Activated T-helper 17 cell treated with anti-CD3 and anti-CD28 coated beads, Interleukin-2, amount 50 U/mL, for 72 hours (primary cell): ENCODE measurements around the gene FAM177B. TPM values are rescaled to one million over a fixed set of nuclear protein-coding genes. Genes with fewer than 3 reads are reported as not detected.
"Not testable (repeated sequence)": the region's sequence is repeated elsewhere in the genome, so short reads cannot be mapped to it uniquely, and the experiment has no call there.

Experiments
- ATAC-seq: fragments of 150-1000 bp; cut with Tn5 transposase; replicated peaks from 2 replicates; pipeline ENCODE4 v1.10.0; 2021; ENCODE audit warnings: mild to moderate bottlenecking, moderate library complexity
- H3K27ac Mint-ChIP-seq: one replicate; pipeline ENCODE4 v1.8.0; 2022; ENCODE audit warnings: mixed read lengths
- H3K27me3 Mint-ChIP-seq: one replicate; pipeline ENCODE4 v1.8.0; 2022; ENCODE audit warnings: mixed read lengths
- H3K36me3 Mint-ChIP-seq: one replicate; pipeline ENCODE4 v1.8.0; 2022; ENCODE audit warnings: low read depth, mild to moderate bottlenecking, mixed read lengths
- H3K4me1 Mint-ChIP-seq: one replicate; pipeline ENCODE4 v1.8.0; 2022; ENCODE audit warnings: mixed read lengths
- H3K4me3 Mint-ChIP-seq: one replicate; pipeline ENCODE4 v1.8.0; 2022; ENCODE audit warnings: mild to moderate bottlenecking, mixed read lengths
- H3K9me3 Mint-ChIP-seq: one replicate; pipeline ENCODE4 v1.8.0; 2022; ENCODE audit warnings: mixed read lengths
- total RNA-seq, 2 donors: library from RNA; stranded (reverse); gene quantifications; one replicate each; pipeline ENCODE4 v1.2.3, GENCODE V29; 2022

Gene FAM177B
- total RNA-seq, 2 donors from 2014 or later = 0.95 TPM; not detected in 1

DNA sequence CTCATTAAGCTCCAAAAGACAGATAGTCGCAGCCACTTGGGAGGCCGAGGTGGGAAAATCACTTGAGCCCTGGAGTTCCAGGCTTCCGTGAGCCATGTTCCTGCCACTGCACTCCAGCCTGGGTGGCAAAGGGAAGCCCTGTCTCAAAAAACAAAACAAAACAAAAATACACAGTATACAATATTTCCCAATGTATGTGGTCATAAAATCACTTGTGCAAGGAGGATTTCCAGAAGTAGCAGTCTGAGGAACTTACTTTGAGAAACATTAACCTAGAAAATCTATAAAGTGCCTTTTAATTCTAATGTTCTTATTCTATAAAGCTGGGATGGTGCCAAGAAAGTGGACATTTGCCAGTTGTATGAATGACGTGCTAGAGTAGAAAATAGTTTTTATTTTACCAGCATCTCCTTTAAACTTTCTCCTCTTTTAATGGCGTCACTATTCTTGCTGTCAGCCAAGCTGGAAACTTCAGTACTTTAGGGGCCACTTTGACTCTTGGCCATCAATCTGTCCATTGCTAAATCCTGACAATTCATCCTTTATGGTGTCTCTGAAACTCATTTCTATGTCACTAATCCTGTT, 22.5 kb downstream of the FAM177B start:
- no peaks in the 10 kb centered on the region for H3K36me3 Mint-ChIP-seq
- H3K27me3 Mint-ChIP-seq = peaks cover 18% of the 10 kb centered on the region

DNA sequence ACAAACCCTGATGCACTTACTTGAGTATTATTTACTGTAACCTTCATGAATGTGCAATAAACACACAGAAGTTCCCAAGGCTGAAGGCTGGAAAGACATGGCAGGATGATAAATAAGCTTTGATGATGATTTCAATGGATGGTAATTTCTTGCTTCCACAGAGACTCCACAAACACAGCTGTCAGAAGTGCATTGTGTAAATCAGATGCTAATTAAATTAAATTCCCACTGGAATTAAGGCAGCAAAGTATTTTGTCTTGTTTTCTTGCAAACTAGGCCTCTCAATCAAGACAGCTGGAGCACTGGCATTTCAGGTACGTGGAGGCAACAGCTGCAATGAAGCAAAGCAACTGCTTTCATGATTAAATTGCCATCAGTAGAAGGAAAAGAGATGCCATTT, 24.1 kb downstream of the FAM177B start:
- Mint-ChIP-seq H3K4me3 (no peak overlapping the region), H3K36me3 (no peaks in the 10 kb centered on the region), H3K4me1 (no peaks in the 10 kb centered on the region), H3K9me3 (no peaks in the 10 kb centered on the region), H3K27me3 (peaks cover 18% of the 10 kb centered on the region), H3K27ac (no peak overlapping the region)
- no peak for ATAC-seq

More for the DNA sequence above, 22.5 kb downstream of the FAM177B start:
- no peaks in the 10 kb centered on the region for H3K4me1 Mint-ChIP-seq
- no peak overlapping the region for H3K4me3 Mint-ChIP-seq
- no peak overlapping the region for H3K27ac Mint-ChIP-seq
- ATAC-seq = no peak
- no peaks in the 10 kb centered on the region for H3K9me3 Mint-ChIP-seq

- not testable (repeated sequence) for H3K9me3 Mint-ChIP-seq, H3K4me1 Mint-ChIP-seq, H3K27ac Mint-ChIP-seq, H3K4me3 Mint-ChIP-seq, H3K36me3 Mint-ChIP-seq, ATAC-seq
- peaks cover 14% of the 10 kb centered on the region for H3K27me3 Mint-ChIP-seq
Observed at GRCh38 chr1:222762178-222762577, 25.2 kb downstream of the FAM177B start.

DNA sequence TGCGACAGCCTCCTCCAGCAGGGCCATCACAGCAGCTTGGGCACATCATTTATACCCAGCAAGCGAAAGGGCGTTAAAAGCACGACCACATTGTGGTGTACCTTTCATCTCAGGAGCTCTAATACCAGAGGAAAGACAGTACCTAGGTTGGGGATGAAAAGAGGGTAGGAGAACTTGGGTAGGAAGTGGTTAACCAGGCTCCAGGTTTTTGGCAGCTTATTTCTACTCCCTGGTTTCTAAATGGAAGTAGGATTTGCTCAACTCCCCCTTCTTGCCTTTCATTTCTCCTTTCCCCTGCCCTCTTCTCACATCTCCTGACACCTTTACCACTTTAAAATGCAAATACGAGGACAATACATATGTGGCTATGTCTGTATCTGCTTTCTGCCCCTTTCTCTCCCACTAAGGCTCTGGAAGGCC, 30.2 kb downstream of the FAM177B start:
- no peak overlapping the region for H3K27ac Mint-ChIP-seq
- H3K36me3 Mint-ChIP-seq = no peaks in the 10 kb centered on the region
- H3K4me3 Mint-ChIP-seq = no peak overlapping the region
- no peaks in the 10 kb centered on the region for H3K4me1 Mint-ChIP-seq
- ATAC-seq = no peak
- peaks cover 5% of the 10 kb centered on the region for H3K27me3 Mint-ChIP-seq
- peaks cover 7% of the 10 kb centered on the region for H3K9me3 Mint-ChIP-seq

DNA sequence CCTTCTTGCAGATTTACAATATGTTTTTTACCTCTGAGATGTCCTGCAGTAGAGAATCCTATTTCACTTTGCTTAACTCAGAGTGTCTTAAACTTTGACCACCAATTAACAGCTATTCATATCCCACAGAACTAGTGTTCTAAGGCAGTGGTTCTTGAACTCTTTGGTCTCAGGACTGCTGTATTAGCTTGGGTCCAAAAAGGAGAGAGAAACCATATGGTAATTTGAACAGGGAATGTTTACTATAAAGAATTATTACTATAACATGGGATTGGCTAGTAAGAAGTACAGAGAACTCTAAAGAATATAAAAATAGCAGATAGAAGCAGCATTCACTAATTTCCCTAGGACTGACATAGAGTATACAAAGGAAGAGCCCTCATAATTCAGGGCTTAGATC, 31.6 kb downstream of the FAM177B start:
- Mint-ChIP-seq H3K27ac (no peak overlapping the region), H3K27me3 (peaks cover 3% of the 10 kb centered on the region), H3K36me3 (no peaks in the 10 kb centered on the region), H3K4me1 (no peaks in the 10 kb centered on the region), H3K4me3 (no peak overlapping the region), H3K9me3 (peaks cover 7% of the 10 kb centered on the region)
- ATAC-seq = no peak

GRCh38 chr1:222769181-222769580, 32.2 kb downstream of the FAM177B start:
- H3K4me3 Mint-ChIP-seq = no peak overlapping the region
- no peak for ATAC-seq
- H3K9me3 Mint-ChIP-seq = peaks cover 7% of the 10 kb centered on the region
- H3K27me3 Mint-ChIP-seq = peaks cover 2% of the 10 kb centered on the region
- no peaks in the 10 kb centered on the region for H3K36me3 Mint-ChIP-seq
- no peak overlapping the region for H3K27ac Mint-ChIP-seq
- H3K4me1 Mint-ChIP-seq = no peaks in the 10 kb centered on the region

- no peak for ATAC-seq
- H3K27ac Mint-ChIP-seq = no peak overlapping the region
- no peaks in the 10 kb centered on the region for H3K36me3 Mint-ChIP-seq
- H3K9me3 Mint-ChIP-seq = peaks cover 7% of the 10 kb centered on the region
- no peaks in the 10 kb centered on the region for H3K4me1 Mint-ChIP-seq
- no peak overlapping the region for H3K4me3 Mint-ChIP-seq
- H3K27me3 Mint-ChIP-seq = no peaks in the 10 kb centered on the region
Observed at GRCh38 chr1:222769971-222770620, 33.1 kb downstream of the FAM177B start.

GRCh38 chr1:222772996-222773379, 36.0 kb downstream of the FAM177B start:
- Mint-ChIP-seq H3K4me1 (no peaks in the 10 kb centered on the region), H3K27me3 (no peaks in the 10 kb centered on the region), H3K4me3 (peak overlapping the region; percentile 18), H3K36me3 (no peaks in the 10 kb centered on the region), H3K9me3 (peaks cover 7% of the 10 kb centered on the region), H3K27ac (no peak overlapping the region)
- peak; percentile 50 for ATAC-seq

- Mint-ChIP-seq H3K4me3 (no peak overlapping the region), H3K27me3 (peaks cover 22% of the 10 kb centered on the region), H3K27ac (no peak overlapping the region), H3K36me3 (no peaks in the 10 kb centered on the region), H3K4me1 (no peaks in the 10 kb centered on the region), H3K9me3 (no peaks in the 10 kb centered on the region)
- ATAC-seq = no peak
Observed at GRCh38 chr1:222777463-222777862, 40.5 kb downstream of the FAM177B start.

- no peaks in the 10 kb centered on the region for H3K36me3 Mint-ChIP-seq
- no peaks in the 10 kb centered on the region for H3K9me3 Mint-ChIP-seq
- no peaks in the 10 kb centered on the region for H3K4me1 Mint-ChIP-seq
- H3K4me3 Mint-ChIP-seq = no peak overlapping the region
- no peak overlapping the region for H3K27ac Mint-ChIP-seq
- peaks cover 22% of the 10 kb centered on the region for H3K27me3 Mint-ChIP-seq
- no peak for ATAC-seq
Observed at GRCh38 chr1:222777977-222778376, 41.0 kb downstream of the FAM177B start.

GRCh38 chr1:222781251-222781650, 44.2 kb downstream of the FAM177B start:
- Mint-ChIP-seq H3K4me1 (no peaks in the 10 kb centered on the region), H3K36me3 (no peaks in the 10 kb centered on the region), H3K9me3 (no peaks in the 10 kb centered on the region), H3K27ac (no peak overlapping the region), H3K27me3 (peaks cover 26% of the 10 kb centered on the region), H3K4me3 (no peak overlapping the region)
- ATAC-seq = no peak

DNA sequence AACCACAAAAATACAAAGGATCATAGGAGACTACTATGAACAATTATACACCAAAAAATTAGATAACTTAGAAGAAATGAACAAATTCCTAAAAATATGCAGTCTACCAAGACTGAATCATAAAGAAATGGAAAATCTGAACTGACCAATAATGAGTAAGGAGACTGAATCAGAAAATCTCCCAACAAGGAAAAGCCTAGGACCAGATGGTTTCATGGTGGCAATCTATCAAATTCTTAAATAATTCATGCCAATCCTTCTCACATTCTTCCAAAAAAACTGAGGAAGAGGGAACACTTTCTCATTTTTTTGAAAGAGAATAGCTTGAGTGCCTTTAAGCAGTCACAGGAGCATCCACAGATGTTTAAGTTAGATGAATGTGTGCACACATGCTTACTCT, 46.0 kb downstream of the FAM177B start:
- no peaks in the 10 kb centered on the region for H3K9me3 Mint-ChIP-seq
- H3K4me1 Mint-ChIP-seq = no peaks in the 10 kb centered on the region
- H3K27me3 Mint-ChIP-seq = peaks cover 32% of the 10 kb centered on the region
- ATAC-seq = no peak
- H3K27ac Mint-ChIP-seq = no peak overlapping the region
- no peaks in the 10 kb centered on the region for H3K36me3 Mint-ChIP-seq
- H3K4me3 Mint-ChIP-seq = no peak overlapping the region

DNA sequence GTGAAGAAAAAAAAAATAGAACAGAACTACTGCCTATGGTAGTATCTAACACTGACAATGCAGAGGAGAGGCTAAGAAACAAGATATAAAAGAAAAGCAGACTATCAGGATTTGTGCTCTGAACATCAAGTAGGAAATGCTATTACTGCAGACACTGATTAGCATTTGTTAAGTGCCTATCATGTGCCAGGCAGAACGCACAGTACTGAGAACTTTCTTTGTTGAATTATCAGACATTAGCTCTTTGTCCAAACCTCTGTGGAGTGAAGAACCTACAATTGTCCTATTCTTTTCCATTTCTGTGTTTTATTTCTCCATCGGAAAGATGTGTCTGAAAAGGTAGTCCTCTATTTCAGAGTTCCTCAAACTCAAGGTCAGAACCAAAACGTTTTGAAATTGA, 47.4 kb downstream of the FAM177B start:
- no peak for ATAC-seq

DNA sequence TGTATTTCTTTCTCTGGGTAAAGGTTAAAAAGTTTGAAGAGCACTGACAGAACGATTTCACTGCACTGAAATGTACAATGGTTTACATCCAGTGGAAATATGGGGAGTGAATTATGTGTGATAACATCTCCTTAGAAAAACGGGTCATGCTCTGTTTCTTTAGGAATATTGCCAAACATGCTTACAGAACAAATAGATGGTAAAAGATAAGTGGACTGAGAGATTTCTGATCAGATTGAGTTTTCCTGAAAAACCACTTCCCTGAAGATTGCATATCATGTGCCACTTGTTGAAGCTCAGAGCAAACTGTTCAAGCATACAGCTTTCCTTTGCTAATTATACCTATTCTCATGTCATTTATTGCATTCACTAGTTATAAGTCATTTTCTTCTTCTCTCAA, 47.9 kb downstream of the FAM177B start:
- Mint-ChIP-seq H3K36me3 (no peaks in the 10 kb centered on the region), H3K27ac (no peak overlapping the region), H3K4me3 (no peak overlapping the region), H3K9me3 (no peaks in the 10 kb centered on the region), H3K4me1 (no peaks in the 10 kb centered on the region), H3K27me3 (peaks cover 32% of the 10 kb centered on the region)
- ATAC-seq = no peak

More for the DNA sequence above, 47.4 kb downstream of the FAM177B start:
- Mint-ChIP-seq H3K4me1 (no peaks in the 10 kb centered on the region), H3K27me3 (peaks cover 32% of the 10 kb centered on the region), H3K4me3 (no peak overlapping the region), H3K9me3 (no peaks in the 10 kb centered on the region), H3K36me3 (no peaks in the 10 kb centered on the region), H3K27ac (no peak overlapping the region)

GRCh38 chr1:222785529-222785928, 48.5 kb downstream of the FAM177B start:
- Mint-ChIP-seq H3K36me3 (no peaks in the 10 kb centered on the region), H3K27ac (no peak overlapping the region), H3K9me3 (no peaks in the 10 kb centered on the region), H3K4me1 (no peaks in the 10 kb centered on the region), H3K4me3 (no peak overlapping the region), H3K27me3 (peaks cover 27% of the 10 kb centered on the region)
- ATAC-seq = no peak
